GM18867 (cell line): ENCODE measurements around the gene FBXL16.

ENCODE experiments used
- ATAC-seq: cut with Tn5 transposase; IDR thresholded peaks from one replicate; pipeline ENCODE4 v1.9.1; 2021; ENCODE audit warnings: mild to moderate bottlenecking, moderate library complexity; ENCODE audit not compliant: unreplicated experiment

The FBXL16 gene

DNA sequence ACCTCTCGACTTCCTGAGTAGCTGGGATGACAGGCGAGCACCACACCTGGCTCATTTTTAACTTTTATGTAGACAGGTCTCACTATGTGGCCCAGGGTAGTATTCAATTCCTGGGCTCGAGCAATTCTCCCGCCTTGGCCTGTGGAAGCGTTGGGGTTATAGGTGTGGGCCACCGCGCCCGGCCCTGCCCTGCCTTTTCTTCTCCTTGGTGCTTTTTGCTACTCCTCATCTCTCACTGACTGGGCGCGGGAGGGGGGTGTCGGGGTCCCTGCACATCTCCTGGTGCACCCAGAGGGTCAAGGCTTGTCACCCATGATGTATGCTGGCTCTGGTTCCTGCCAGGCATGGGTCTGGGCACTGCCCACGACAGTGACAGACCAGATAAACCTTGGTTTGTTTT is 61.0 kb downstream of the FBXL16 start:
- ATAC-seq = no peak

DNA sequence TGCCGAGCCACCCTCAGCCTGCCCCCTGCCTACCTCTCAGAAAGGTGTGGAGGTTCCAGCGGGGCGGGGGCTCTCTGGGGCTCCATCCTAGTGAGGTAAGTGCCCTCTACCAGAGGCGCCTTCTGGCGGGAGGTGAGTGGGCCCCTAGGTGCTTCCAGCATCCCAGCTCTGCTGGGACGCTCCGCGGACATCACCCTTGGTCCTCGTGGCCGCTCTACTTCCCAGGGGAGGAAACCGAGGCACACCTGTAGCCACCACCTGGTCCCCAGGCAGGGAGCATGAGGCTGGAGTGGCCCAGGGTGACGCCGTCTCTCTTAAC is 62.6 kb downstream of the FBXL16 start:
- no peak for ATAC-seq
